Adrenal gland (tissue), 12 donors: Measurements from ENCODE around the gene CLEC2L. TPM values are rescaled to one million over a fixed set of nuclear protein-coding genes. Genes with fewer than 3 reads are reported as not detected.

ENCODE experiments used
- DNase-seq, 7 donors: peaks; one replicate each; pipeline ENCODE4 v3.0.0-alpha.2; 2019 to 2020
- H3K27ac ChIP-seq, 5 donors: fragments of 200-600 bp; sonication (generic) in 4 of 5; 1 replicate in 3 of 5; 2 replicates in 2 of 5; pipeline versions ENCODE4 v1.5.1 to v1.8.0; 2016 to 2020; ENCODE audit warnings: mild to moderate bottlenecking in 1 of 5
- H3K27me3 ChIP-seq: fragments of 200-600 bp; 2 replicates; pipeline ENCODE4 v1.8.0; 2021
- H3K36me3 ChIP-seq, 2 donors: fragments of 200-600 bp; replicated peaks in 1 of 2; 1 replicate in 1 of 2; 2 replicates in 1 of 2; pipeline versions ENCODE4 v1.5.1 to v1.8.0; 2018 to 2022
- H3K4me1 ChIP-seq, 2 donors: fragments of 200-600 bp; replicated peaks in 1 of 2; 1 replicate in 1 of 2; 2 replicates in 1 of 2; pipeline versions ENCODE4 v1.5.1 to v1.8.0; 2018 to 2021
- H3K4me3 ChIP-seq, 4 donors: fragments of 200-600 bp; sonication (generic) in 3 of 4; one replicate each; pipeline ENCODE4 v1.5.1; 2016 to 2018
- H3K9me3 ChIP-seq, 3 donors: fragments of 200-600 bp; sonication (generic) in 1 of 3; replicated peaks in 1 of 3; 1 replicate in 2 of 3; 2 replicates in 1 of 3; pipeline versions ENCODE4 v1.5.1 to v1.8.0; 2016 to 2021
- POLR2A ChIP-seq, 2 donors: fragments of 450-650 bp; IDR thresholded peaks; one replicate each; pipeline ENCODE4 v1.6.1; 2017; ENCODE audit warnings: antibody characterized with exemption in 2 of 2, mild to moderate bottlenecking in 2 of 2, moderate library complexity in 1 of 2
- WGBS, 4 donors: extraction: QIAGEN DNeasy Blood & Tissue Kit in 2 of 4; methylation state at CpG; one replicate each; pipeline versions ENCODE4 v1.1.5 to v1.1.7; 2013 to 2017; 5-methylcytosine and 5-hydroxymethylcytosine counted together
- intact Hi-C, 2 donors: fragments of 100-400 bp; cut with DNase I; formaldehyde crosslinking; loops; one replicate each; pipeline versions ENCODE4 v1.14.1 to v1.15.0; 2022 to 2023
- polyA plus RNA-seq, 3 donors: library from polyadenylated mRNA; stranded (reverse); fragments of 200-250 nt in 2 of 3; fragments of 350-450 nt in 1 of 3; fragmentation: Illumina TruSeq in 1 of 3; extraction: RNeasy Lipid Tissue Mini Kit (QIAGEN cat#74804) in 1 of 3; gene quantifications; one replicate each; pipeline ENCODE4 v1.2.3, GENCODE V29; 2013 to 2014
- total RNA-seq, 9 donors: library from RNA; depleted of rRNA in 4 of 9; stranded (reverse); fragments of >200 nt in 4 of 9; fragments of 120-200 nt in 1 of 9; fragmentation: NEBNext Ultra II Directional in 1 of 9; extraction: Animal tissue kit (Norgen Biotek cat#: 25700) in 1 of 9; gene quantifications; one replicate each; pipeline versions ENCODE4 v1.1.0 to v1.2.4, GENCODE V29; 2013 to 2023
- TF ChIP-seq, protein P1 (sequence below), 6 experiments: fragments of 450-650 bp in 4 of 6; fragments of 200-600 bp in 2 of 6; sonication (generic) in 1 of 6; IDR thresholded peaks; 1 replicate in 5 of 6; 2 replicates in 1 of 6; pipeline versions ENCODE4 v1.5.1 to v1.8.0; 2016 to 2021; ENCODE audit warnings: antibody characterized with exemption in 6 of 6, mild to moderate bottlenecking in 2 of 6, moderate library complexity in 1 of 6
- donor health status: healthy with polysubstance abuse.
- donor health status: Bipolar disorder and iron deficiency.
- donor health status: DM: yes; HTN: yes; CAD: no.
- donor health status: DM: no; HTN: no; CAD: no.
- donor health status: DM: no; HTN: no; CAD: no.
- donor health status: DM: yes; HTN: yes; CAD: no.

Gene CLEC2L
- total and polyA plus RNA-seq, 12 donors: 0.06 to 0.18 TPM; not detected in 10

DNA sequence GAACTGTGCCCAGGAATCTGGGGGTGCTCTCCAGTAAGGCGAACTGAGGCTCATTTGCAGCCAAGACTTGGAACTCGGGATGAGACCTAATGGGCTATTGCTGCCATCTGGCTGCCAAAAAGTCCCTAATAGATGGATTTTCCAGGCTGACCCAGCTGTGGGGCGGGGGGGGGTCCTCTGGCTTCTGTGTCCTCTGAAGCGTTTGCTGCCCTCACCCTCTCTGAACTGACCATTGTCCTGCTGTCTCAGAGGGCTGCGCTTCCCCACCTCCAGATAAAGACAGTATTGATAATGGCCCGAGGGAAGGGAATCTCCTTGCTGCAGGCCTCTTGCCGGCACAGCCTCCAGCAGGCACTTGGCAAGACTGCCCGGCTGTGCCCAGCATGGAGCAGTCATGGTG, 46.6 kb downstream of the CLEC2L start:
- Histone ChIP-seq H3K36me3 (peaks cover 0 to 31% of the 10 kb centered on the region in 2 donors), H3K4me3 (no peak overlapping the region), H3K4me1 (no peaks in the 10 kb centered on the region), H3K27me3 (no peaks in the 10 kb centered on the region), H3K9me3 (no peaks in the 10 kb centered on the region), H3K27ac (no peak overlapping the region)
- intact Hi-C loops: no loop called here
- TF ChIP-seq, protein P1, sequence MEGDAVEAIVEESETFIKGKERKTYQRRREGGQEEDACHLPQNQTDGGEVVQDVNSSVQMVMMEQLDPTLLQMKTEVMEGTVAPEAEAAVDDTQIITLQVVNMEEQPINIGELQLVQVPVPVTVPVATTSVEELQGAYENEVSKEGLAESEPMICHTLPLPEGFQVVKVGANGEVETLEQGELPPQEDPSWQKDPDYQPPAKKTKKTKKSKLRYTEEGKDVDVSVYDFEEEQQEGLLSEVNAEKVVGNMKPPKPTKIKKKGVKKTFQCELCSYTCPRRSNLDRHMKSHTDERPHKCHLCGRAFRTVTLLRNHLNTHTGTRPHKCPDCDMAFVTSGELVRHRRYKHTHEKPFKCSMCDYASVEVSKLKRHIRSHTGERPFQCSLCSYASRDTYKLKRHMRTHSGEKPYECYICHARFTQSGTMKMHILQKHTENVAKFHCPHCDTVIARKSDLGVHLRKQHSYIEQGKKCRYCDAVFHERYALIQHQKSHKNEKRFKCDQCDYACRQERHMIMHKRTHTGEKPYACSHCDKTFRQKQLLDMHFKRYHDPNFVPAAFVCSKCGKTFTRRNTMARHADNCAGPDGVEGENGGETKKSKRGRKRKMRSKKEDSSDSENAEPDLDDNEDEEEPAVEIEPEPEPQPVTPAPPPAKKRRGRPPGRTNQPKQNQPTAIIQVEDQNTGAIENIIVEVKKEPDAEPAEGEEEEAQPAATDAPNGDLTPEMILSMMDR (IDR thresholded peaks at IDR 0.05): no peak
- TF ChIP-seq POLR2A (IDR thresholded peaks at IDR 0.05): no peak
- WGBS, 4 donors: 78 to 86% (median 82%) methylated on average over 8 of the region's 8 CpGs
- DNase-seq: peak in 1 of 7 donors; percentile 36

DNA sequence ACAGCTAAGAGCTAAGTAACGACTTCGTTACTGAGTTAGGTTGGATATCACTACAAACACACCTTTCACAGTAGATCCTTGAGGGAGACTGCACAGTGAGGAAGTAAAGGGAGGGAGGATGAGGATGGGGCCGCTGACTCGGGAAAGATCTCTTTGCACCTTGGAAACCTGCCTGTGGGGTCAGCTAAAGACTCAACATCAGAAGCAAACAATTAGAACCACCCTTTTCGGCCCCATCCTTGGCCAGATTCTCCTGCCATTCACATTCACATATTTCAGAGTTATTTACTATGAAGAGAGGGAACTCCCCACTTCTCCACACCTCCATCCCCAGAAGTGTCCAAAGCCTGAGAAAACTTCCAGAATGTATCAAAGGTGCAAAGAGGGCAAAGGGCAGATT, 47.1 kb downstream of the CLEC2L start:
- Histone ChIP-seq H3K36me3 (peaks cover 0 to 32% of the 10 kb centered on the region in 2 donors), H3K27ac (no peak overlapping the region), H3K9me3 (no peaks in the 10 kb centered on the region), H3K4me3 (no peak overlapping the region), H3K27me3 (no peaks in the 10 kb centered on the region), H3K4me1 (no peaks in the 10 kb centered on the region)
- WGBS, 4 donors: 90 to 95% (median 93%) methylated on average over 5 of the region's 5 CpGs
- intact Hi-C loops: no loop called here
- peak in 1 of 7 donors; percentile 17 for DNase-seq
- TF ChIP-seq POLR2A (IDR thresholded peaks at IDR 0.05): no peak
- TF ChIP-seq, protein P1 (IDR thresholded peaks at IDR 0.05): no peak

DNA sequence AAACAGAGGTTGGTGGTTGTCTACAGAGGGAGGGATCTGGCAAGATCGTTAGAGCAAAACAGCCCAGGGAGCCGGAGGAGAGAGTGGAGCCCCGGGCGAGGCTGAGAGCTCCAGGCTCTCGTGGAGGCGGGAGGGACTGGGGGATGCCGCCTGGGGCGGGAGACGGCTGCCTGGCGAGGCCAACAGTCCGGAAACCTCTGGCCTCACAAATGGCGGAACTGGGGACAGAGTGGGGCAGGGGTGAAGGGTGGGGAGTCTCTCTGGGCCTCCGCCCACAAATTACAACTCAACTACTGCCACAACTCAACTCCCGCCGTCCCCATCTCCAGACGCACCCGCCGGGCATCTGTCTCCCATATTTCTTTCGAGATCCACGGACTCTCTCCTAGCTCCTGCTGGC, 47.7 kb downstream of the CLEC2L start:
- no peak for TF ChIP-seq POLR2A (IDR thresholded peaks at IDR 0.05)
- TF ChIP-seq, protein P1 (IDR thresholded peaks at IDR 0.05): no peak
- no peak overlapping the region for H3K27ac ChIP-seq
- peak in 1 of 7 donors; percentile 35 for DNase-seq
- 90 to 94% (median 92%) methylated on average over 20 of the region's 20 CpGs for WGBS, 4 donors
- H3K27me3 ChIP-seq: no peaks in the 10 kb centered on the region
- H3K4me1 ChIP-seq: no peaks in the 10 kb centered on the region
- H3K4me3 ChIP-seq: no peak overlapping the region
- no peaks in the 10 kb centered on the region for H3K9me3 ChIP-seq
- H3K36me3 ChIP-seq: peaks cover 0 to 37% of the 10 kb centered on the region in 2 donors
- intact Hi-C loops: no loop called here

DNA sequence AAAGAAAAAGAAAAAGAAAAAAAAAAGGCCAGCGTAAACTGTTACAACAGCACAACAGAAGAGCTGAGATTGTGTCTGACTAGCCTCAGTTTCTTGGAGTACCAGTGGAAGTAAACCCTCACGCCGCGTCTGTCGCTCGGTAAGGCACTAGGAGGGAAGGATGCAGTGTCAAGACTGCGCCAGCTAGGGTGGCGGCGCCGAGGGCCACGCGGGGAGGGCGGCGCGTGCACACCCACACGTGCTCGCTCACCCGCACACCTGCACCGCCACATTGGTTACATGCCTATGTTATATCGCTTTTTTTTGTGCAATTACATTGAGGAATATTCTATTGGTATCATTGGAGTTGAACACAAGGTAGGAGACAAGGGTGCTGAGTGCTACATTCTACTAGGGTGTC, 48.2 kb downstream of the CLEC2L start:
- DNase-seq: no peak
- Histone ChIP-seq H3K4me3 (no peak overlapping the region), H3K4me1 (no peaks in the 10 kb centered on the region), H3K27ac (no peak overlapping the region), H3K27me3 (no peaks in the 10 kb centered on the region), H3K9me3 (no peaks in the 10 kb centered on the region), H3K36me3 (peaks cover 0 to 37% of the 10 kb centered on the region in 2 donors)
- TF ChIP-seq, protein P1 (IDR thresholded peaks at IDR 0.05): no peak
- no peak for TF ChIP-seq POLR2A (IDR thresholded peaks at IDR 0.05)
- intact Hi-C loops: no loop called here
- WGBS, 4 donors: 96 to 98% (median 97%) methylated on average over 20 of the region's 20 CpGs
